Right ventricle myocardium inferior (tissue), 1 donor: ENCODE results near the gene UBE3B. TPM values are rescaled to one million over a fixed set of nuclear protein-coding genes. Genes with fewer than 3 reads are reported as not detected.
A peak's percentile ranks its signal among the peaks of the same experiment; 100 is the strongest.

Experiments
- ATAC-seq: fragments of 200-7000 bp; cut with Tn5 transposase; one replicate; pipeline ENCODE4 v1.9.1; 2020; ENCODE audit warnings: mild to moderate bottlenecking, moderate library complexity
- DNase-seq: peaks from one replicate; pipeline ENCODE4 v3.0.0; 2021; ENCODE audit errors: missing footprints
- intact Hi-C: fragments of 100-400 bp; cut with DNase I; formaldehyde crosslinking; loops from one replicate; pipeline ENCODE4 v1.11.0; 2022
- total RNA-seq: library from RNA; stranded (reverse); fragmentation: NEBNext Ultra II Directional; extraction: Animal tissue kit (Norgen Biotek cat#: 25700); gene quantifications from one replicate; pipeline ENCODE4 v1.2.1, GENCODE V29; 2021
- donor health status: DM: no; HTN: yes; CAD: no; lungs with severe emphysema.

The UBE3B gene
- total RNA-seq, 1 donor from 2014 or later: 56.1 TPM

DNA sequence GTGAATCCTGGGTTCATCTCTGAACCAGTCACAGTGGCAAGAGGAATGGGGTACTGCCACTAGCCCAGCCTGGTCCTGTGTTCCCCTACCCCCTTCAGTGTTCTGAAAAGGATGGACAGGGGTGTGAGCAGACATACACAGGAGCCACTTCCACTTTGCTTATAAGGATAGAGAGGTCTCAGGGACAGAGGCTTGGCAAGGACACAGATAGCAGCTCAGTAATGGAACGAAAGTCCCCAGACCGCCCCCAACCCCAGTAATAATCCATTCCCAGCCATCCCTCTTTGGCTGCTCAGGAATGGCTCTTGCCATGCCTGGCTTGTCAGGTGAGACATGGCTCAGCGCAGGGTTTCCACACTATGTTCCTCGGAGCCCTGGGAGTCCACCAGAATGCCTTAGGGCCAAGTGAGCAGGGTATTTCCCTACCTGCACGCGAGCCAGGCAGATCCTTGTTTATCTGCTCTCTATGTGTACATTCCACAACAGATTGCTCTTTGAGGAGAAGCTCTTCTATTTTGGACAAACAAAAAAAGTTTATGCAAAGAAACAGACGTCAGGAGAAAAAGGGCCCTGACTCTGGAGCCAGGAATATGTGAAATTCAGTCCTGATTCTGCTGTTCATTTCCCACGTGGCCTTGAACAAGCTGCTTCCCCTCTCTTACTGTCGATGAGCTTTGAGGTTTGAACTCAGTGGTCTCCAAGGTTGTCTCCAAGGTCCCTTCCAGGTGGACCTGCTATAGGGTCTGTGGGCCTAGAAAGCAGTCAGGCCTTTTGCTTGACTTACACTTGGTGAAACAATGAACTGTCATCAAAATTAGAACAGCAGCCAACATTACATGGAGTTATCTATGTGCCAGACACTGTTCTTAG lies 10.0 kb downstream of the UBE3B start:
- intact Hi-C loops: no loop called here
- DNase-seq (no peak), ATAC-seq (no peak)

DNA sequence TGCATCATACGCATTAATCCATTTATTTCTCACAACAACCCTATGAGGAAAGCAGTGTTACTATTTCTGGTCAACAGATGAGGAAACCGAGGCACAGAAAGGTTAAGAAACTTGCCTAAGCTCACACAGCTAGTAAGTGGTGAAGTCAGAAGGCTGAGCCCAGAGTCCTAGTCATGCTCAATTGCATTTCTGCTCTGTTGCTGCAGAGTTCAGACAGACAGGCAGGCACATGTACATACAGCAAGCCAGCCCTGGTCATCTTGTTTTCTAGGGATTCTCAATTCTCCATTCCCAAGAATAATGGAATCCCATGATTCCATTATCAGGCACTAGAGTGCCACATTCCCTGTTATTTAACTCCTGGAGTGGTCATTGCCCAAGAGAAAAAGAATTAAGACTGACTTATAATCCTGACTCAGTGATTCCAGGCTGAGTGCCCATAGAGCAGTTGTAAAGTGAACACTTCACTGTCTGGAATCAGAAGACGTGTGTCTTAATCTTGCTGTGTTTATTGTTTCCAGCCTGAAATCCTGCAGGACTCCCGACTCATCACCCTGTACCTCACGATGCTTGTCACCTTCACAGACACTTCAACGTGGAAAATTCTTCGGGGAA lies 10.7 kb downstream of the UBE3B start:
- ATAC-seq (no peak), DNase-seq (no peak)
- intact Hi-C loops: no loop called here

DNA sequence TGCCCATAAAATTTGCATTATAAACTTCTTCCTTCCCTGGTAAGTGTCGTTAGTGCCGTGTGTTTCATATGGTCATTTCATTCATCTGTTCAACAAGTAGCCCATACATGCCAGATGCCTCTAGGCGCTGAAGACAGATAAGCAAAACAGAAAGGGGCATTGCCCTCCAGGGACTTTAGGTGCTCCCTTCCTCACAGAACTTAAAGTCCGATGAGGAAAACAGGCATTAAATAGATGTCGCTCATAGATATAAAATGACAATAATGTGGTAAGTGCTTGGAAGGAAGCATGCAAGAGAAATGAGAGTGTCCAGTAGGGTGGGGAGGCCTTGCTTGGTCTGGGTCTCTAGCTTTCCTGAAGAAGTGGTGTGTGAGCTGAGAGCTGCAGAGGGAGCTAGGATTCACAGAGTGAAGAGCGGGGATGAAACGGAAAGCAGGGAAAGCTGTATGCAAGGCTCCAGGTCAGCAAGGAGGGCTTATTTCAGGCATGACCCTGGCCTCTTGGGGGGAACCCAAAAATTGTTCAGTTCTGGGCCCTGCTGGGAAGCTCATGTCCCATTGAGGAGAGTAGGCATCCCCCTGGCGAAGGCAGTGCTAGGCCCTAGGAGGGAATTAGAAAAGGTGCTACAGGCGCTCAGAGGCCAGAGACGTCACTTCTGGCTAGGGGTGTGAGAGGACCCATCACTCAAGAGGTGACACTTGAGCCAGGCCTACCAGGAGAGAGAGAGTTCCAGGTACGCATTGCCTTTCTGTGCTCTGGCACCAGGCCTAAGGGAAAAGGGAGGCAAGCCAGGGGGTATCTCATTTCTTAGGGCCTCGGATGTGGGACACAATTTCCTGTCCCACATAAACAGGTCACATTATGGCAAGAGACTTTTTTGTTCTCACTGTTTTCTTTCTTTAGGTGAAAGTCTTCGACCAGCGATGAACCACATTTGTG lies 11.9 kb downstream of the UBE3B start:
- no peak for DNase-seq
- intact Hi-C loops: no loop called here
- ATAC-seq: no peak

DNA sequence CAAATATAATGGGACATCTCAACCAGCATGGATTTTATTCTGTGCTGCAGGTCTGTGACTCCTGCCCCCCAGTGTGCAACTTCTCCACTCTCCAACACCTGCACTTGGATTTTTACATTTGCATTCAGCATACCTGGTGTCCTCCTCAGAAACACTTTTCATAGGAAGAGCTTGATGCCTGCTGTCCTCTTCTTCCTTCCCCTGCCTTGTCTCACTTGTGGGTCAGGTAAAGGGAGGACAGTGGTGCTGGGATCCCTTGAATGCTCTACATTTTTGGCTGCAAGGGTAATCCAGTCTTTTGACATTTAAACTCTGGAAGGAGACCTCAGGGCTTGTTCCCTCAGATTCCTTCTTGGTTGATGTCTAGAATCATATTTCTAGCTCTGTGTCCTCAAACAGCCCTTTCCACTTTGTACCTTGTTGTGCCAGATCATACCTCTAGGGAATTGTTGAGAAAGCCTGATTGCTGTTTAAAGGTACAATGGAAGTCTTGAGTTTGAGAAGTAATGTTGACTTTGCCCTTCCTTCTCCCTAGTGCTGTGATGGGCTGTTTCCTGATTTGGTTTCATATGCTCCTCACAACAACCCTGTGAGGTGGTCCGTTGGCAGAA lies 12.6 kb downstream of the UBE3B start:
- DNase-seq: no peak
- no peak for ATAC-seq
- intact Hi-C loops: no loop called here

DNA sequence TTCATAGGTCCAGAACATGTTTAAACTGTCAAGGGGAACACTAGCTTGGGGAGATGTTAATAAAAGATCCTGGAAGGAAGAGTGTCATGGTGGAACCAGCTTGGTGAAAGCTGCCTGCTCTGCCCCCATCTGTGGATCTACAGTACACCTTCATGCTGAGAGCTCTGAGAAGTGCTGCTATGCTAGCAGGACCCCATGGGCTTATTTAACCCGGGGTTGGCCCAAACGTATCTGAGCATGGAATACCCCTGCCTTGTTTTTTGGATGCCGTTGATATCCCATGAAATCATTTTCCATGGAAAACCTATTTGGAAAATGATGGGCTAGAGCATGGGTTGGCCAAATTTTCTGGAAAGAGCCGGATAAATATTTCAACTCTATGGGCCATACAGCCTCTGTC lies 14.2 kb downstream of the UBE3B start:
- intact Hi-C loops: no loop called here
- DNase-seq: no peak
- ATAC-seq: no peak

DNA sequence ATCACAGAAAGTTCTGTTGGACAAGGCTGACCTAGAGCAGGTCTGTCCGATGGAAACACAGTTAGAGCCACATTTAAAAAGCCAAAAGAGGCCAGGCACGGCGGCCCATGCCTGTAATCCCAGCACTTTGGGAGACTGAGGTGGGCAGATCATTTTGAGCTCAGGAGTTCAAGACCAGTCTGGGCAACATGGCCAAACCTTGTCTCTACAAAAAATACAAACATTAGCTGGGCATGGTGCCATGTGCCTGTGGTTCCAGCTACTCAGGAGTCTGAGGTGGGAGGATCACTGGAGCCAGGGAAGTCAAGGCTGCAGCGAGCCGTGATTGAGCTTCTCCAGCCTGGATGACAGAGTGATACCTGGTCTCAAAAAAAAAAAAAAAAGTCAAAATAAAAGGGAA lies 14.9 kb downstream of the UBE3B start:
- intact Hi-C loops: no loop called here
- ATAC-seq: no peak

DNA sequence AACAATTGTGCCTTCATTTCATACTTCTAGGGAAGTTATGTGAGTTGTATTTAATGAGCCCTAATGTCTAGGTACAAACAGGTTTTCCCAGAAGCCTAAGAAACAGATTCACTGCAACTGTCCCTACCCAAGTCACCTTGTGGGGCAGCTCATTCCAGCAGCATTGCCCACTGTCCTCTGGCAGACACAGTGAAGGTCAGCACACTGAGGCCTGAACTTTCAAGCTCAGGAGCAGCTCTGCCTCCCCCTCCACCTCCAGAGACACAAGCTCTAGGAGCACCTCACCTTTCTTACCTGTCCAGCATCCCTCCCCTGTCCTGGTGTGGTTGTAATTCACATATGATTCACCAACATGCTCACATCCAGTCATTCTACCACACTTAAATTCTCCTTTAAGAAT lies 15.7 kb downstream of the UBE3B start:
- DNase-seq (no peak), ATAC-seq (peak; percentile 48)
- intact Hi-C loops: no loop called here

More for the DNA sequence above, 14.9 kb downstream of the UBE3B start:
- DNase-seq: no peak

DNA sequence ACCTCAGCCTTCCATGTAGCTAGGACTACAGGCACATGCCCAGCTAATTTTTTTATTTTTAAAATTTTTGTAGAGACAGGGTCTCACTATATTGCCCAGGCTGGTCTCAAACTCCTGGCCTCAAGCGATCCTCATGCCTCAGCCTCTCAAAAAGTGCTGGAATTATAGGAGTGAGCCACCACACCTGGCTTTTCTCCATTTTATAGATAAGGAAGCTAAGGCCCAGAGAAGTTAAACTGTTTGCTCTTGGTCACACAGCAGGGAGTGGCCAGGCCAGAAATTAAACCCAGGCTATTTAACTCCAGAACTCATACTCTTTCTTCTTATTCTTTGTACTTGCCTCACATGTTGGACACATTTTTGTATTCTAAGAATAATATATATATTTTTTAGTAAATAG lies 16.5 kb downstream of the UBE3B start:
- DNase-seq (no peak), ATAC-seq (no peak)
- intact Hi-C loops: no loop called here

DNA sequence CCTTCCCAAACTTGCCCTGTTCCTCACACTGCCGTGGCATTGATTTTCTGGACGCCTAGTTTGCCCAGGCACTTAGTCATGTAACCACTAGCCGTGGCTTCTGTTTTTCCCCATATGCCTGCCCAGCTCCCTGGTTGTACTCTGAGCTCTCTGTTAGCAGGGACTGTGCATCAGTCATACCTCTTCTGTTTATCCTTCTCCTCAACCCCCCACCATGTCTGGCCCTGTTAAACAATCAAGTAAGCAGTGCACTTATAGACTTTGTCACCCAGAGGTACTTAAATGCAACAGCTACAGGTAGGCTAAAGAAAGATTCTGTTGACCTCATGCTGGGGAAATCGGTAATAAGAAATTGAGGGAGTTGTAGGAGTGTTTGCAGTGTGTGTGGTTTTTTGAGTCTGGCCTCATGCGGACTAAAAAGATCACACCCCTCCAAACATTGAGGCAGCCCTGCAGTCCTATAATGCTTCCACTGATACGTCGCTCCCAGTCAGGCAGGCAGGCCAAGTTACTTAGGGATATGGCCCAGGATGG lies 17.0 kb downstream of the UBE3B start:
- intact Hi-C loops: no loop called here
- DNase-seq (no peak), ATAC-seq (no peak)

DNA sequence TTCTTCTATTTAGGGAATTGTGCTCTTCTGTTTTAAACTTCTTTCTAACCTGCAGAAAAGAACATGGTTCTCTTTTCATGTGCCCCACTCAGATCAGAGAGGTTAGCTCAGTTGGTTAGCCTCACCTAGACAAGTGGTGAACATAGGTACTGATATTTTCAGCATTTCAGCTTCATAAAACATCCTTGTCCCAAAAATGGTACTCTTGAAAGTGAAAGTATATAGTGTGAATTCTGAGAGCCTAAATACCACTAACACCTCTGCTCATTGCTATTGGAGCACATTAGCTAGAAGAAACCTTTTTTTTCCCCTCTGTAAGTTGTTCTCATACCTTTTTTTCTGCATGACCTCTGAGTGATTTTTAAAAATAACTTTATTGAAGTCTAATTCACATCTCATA lies 17.6 kb downstream of the UBE3B start:
- intact Hi-C loops: no loop called here
- no peak for DNase-seq
- no peak for ATAC-seq

DNA sequence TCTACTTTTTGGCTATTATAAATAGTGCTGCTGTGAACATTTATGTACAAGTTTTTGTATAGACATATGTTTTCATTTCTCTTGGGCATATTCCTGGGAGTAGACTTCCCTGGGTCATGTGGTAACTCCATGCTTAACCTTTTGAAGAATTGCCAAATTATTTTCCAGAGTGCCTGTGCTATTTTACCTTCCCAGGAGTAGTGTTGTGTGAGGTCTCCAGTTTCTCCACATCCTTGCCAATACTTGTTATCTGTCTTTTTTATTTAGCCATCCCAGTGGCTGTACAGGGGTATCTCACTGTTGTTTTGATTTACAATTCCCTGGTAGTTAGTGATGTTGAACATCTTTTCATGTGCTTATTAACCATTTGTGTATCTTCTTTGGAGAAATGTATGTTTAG lies 18.9 kb downstream of the UBE3B start:
- intact Hi-C loops: no loop called here
- no peak for DNase-seq
- ATAC-seq: no peak

DNA sequence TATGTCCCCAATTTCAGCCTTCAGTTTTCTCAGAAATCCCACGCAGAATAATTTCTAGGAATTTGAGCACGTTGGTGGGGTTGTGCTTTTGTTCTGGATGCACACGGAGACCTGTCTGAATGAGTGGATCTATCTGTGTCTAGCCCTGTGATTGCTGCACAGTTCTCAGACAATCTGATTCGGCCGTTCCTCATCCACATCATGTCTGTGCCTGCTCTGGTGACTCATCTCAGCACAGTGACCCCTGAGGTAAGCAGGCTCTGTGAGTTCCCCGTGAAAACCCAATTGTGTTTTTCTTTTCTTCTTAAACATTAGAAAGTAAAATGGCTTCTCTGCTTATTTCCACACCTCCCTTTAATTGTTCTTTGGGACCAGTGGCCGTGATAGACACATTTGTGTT lies 20.2 kb downstream of the UBE3B start:
- DNase-seq (no peak), ATAC-seq (no peak)
- intact Hi-C loops: no loop called here

DNA sequence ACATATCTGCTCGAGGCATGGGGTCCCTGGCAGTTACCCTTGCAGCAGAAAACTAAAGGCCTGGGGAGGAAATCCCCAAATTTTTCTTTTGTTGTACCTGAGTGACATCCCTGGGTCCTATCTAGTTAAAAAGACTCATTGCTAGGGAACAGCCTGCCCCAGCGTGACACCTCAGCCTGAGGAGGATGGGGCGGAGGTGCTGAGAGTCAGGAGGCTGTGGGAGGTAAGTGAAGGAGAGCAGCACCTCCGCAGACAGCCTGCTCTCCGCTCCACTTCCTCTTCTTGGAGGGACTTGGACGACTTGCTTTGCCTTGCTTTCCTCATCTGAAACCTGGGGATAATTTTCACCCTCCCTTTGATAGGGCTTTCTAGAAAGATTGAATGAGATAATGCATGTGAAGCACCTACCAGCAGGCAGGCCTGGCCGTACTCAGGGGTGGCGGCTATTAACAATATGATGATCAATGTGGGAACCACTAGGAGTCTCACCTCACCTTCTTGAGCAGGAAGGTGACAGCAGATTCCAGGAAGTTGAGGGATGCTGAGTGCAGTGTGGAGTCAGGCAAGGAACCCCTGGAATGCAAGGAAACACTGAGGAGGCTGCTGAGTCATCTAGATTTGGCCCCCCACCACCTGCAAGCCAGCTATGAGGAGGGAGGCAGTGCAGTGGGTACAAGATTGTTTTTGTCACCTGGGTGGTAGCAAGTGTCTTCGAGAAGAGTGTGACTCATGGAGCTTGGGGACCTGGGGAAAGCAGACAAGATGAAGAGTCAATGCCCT lies 23.2 kb downstream of the UBE3B start:
- intact Hi-C loops: no loop called here
- DNase-seq (no peak), ATAC-seq (no peak)

DNA sequence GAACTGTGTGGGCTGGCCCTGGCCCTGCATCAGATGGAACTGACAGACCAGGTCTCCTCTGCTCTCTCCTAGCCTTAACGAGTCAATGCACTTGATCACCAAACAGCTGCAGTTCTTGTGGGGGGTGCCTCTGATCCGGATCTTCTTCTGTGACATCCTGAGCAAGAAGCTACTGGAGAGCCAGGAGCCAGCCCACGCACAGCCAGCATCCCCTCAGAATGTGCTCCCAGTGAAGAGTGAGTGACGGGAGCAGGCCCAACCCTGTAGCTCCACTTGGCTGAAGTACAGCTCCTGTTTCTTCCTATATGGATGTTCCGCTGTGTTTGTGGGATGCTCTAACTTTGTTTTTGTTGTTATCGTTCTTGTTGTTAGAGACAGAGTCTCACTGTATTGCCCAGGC lies 23.9 kb downstream of the UBE3B start:
- ATAC-seq: no peak
- DNase-seq: no peak
- intact Hi-C loops: no loop called here

DNA sequence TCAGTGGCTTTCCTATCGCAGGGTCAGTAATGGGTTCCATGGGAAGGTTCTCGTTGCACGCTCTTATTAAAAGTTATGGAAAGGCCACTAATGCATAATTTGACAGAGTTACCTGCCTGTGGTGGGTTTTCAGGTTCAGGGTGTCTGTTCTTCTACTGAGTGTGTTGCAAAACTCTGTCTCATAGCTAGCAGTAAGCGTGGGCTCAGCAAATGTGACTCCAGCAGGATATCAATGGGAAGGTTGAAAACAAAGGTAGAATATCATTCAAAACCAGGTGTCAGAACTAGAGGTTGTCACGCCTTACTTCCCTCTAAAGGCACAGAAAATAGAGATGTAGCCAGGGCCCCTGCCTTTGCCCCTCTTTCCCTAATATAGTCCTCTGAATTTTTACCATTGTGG lies 24.9 kb downstream of the UBE3B start:
- ATAC-seq (no peak), DNase-seq (no peak)
- intact Hi-C loops: no loop called here

DNA sequence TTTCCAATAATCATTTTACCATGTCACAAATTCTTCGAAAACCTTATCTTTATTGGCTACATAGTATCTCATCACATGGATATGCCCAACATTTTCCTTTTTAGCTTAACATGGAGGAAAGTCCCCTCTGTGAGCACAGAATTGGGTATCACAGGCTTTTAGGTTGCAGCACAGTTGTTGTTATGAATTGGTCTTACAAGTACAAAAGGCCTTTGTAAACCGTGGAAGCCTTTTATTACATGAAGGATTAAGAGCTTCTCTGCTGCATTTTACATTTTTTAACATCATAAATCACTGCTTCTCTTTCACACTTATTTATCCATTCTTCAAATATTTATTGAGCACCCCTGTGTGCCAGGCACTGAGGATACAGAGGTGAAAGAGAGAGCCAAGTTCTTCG lies 26.2 kb downstream of the UBE3B start:
- no peak for ATAC-seq
- intact Hi-C loops: no loop called here
- DNase-seq: no peak

DNA sequence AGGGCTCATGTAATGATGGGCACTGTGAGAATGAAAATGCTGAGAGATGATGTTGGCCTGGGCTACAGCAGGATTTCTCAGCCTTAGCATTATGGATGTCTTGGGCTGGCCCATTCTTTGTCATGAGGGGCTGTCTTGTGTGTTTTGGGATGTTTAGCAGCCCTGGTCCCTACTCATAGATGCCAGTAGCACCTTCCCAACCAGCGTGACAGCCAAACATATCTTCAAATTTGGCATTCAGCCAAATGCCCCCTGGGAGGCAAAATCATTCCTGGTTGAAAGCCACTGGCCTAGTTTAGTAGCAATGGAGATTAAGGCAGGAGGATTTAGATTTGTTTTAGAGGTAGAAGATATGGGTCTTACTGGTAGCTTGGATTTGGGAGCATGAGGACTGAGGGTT lies 26.6 kb downstream of the UBE3B start:
- intact Hi-C loops: no loop called here
- no peak for DNase-seq
- ATAC-seq: no peak

DNA sequence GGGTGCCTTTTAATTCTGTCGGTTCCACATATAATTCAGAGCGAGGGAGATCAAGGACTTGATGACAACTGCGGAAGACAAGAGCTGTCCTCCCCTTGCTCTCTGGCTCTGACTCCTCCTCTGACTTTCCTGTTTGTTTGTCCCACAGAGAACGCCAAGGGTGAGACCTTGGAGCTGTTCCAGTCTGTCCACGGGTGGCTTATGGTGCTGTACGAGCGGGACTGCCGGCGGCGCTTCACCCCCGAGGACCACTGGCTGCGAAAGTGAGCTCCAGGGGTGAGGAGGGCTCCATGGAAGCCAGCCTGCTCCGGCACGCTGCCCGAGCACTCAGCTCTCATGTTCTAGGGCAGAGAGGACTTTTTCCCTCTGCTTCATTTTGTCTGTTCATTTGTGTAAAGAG lies 32.8 kb downstream of the UBE3B start:
- intact Hi-C loops: no loop called here
- peak; percentile 80 for ATAC-seq
- DNase-seq: peak; percentile 72
